Measurements from ENCODE around the gene OR9A2. TPM values are rescaled to one million over a fixed set of nuclear protein-coding genes. Genes with fewer than 3 reads are reported as not detected.

The OR9A2 gene
- total RNA-seq, 4 donors from 2014 or later: not detected

GRCh38 chr7:143008007-143008901 is 18.7 kb downstream of the OR9A2 start:
- no peaks in the 10 kb centered on the region for H3K36me3 ChIP-seq

GRCh38 chr7:143005632-143006260 is 21.2 kb downstream of the OR9A2 start:
- Histone ChIP-seq H3K27ac (no peak overlapping the region), H3K27me3 (peaks cover 0 to 14% (median 0%) of the 10 kb centered on the region in 4 donors), H3K4me1 (peaks cover 0 to 14% (median 0%) of the 10 kb centered on the region in 3 donors), H3K9me3 (no peaks in the 10 kb centered on the region), H3K36me3 (no peaks in the 10 kb centered on the region), H3K4me3 (no peak overlapping the region)
- intact Hi-C loops (cut with DNase I): loop anchor here (10.0 kb wide), 1 partner anchor 131 kb away; no protein-coding TSS in a partner anchor
- DNase-seq: no peak
- TF ChIP-seq CTCF (IDR thresholded peaks at IDR 0.05): no peak
- no peak for TF ChIP-seq POLR2A (IDR thresholded peaks at IDR 0.05)
- WGBS, 2 donors: 64 to 80% methylated on average over 6 of the region's 6 CpGs

More at GRCh38 chr7:143008007-143008901, 18.7 kb downstream of the OR9A2 start:
- peak; percentile 18 for DNase-seq
- TF ChIP-seq POLR2A (IDR thresholded peaks at IDR 0.05) (no peak), CTCF (IDR thresholded peaks at IDR 0.05) (peak; percentile 93 to 98 (median 97))
- intact Hi-C loops (cut with DNase I): loop anchor here (2.0 to 10.0 kb wide), 2 partner anchors 133 to 207 kb away; no protein-coding TSS in a partner anchor
- Histone ChIP-seq H3K4me3 (no peak overlapping the region), H3K27ac (no peak overlapping the region), H3K27me3 (peaks cover 0 to 14% (median 0%) of the 10 kb centered on the region in 4 donors), H3K4me1 (peaks cover 0 to 23% (median 1%) of the 10 kb centered on the region in 3 donors), H3K9me3 (no peaks in the 10 kb centered on the region)
- 46 to 49% methylated on average over 21 of the region's 24 CpGs for WGBS, 2 donors

GRCh38 chr7:143003393-143004051 is 23.4 kb downstream of the OR9A2 start:
- TF ChIP-seq POLR2A (IDR thresholded peaks at IDR 0.05): no peak
- TF ChIP-seq CTCF (IDR thresholded peaks at IDR 0.05): peak; percentile 71 to 83 (median 75)
- Histone ChIP-seq H3K4me1 (peaks cover 0 to 14% (median 0%) of the 10 kb centered on the region in 3 donors), H3K27ac (no peak overlapping the region), H3K27me3 (peaks cover 0 to 14% (median 0%) of the 10 kb centered on the region in 4 donors), H3K4me3 (peak overlapping the region in 3 of 4 donors; percentile 20 to 52 (median 23)), H3K36me3 (no peaks in the 10 kb centered on the region), H3K9me3 (no peaks in the 10 kb centered on the region)
- 14 to 29% methylated on average over 6 of the region's 6 CpGs for WGBS, 2 donors
- no peak for DNase-seq
- intact Hi-C loops (cut with DNase I): loop anchor here (10.0 kb wide), 1 partner anchor 129 kb away; no protein-coding TSS in a partner anchor

GRCh38 chr7:143002898-143003297 is 24.0 kb downstream of the OR9A2 start:
- no peaks in the 10 kb centered on the region for H3K9me3 ChIP-seq
- peaks cover 0 to 14% (median 0%) of the 10 kb centered on the region in 4 donors for H3K27me3 ChIP-seq
- peaks cover 0 to 11% (median 0%) of the 10 kb centered on the region in 3 donors for H3K4me1 ChIP-seq
- H3K27ac ChIP-seq: no peak overlapping the region
- H3K36me3 ChIP-seq: no peaks in the 10 kb centered on the region
- peak overlapping the region in 3 of 4 donors; percentile 20 to 52 (median 23) for H3K4me3 ChIP-seq
- 57 to 69% methylated on average over 5 of the region's 5 CpGs for WGBS, 2 donors
- TF ChIP-seq CTCF (IDR thresholded peaks at IDR 0.05): no peak
- no peak for TF ChIP-seq POLR2A (IDR thresholded peaks at IDR 0.05)
- no peak for DNase-seq
- intact Hi-C loops (cut with DNase I): loop anchor here (10.0 kb wide), 1 partner anchor 128 kb away; no protein-coding TSS in a partner anchor

All from esophagus squamous epithelium (tissue), 5 donors.